ENCODE data around the gene CIDEA. TPM values are rescaled to one million over a fixed set of nuclear protein-coding genes. Genes with fewer than 3 reads are reported as not detected.

Gene CIDEA
- total and polyA plus RNA-seq, 2 experiments from 2014 or later: not detected

DNA sequence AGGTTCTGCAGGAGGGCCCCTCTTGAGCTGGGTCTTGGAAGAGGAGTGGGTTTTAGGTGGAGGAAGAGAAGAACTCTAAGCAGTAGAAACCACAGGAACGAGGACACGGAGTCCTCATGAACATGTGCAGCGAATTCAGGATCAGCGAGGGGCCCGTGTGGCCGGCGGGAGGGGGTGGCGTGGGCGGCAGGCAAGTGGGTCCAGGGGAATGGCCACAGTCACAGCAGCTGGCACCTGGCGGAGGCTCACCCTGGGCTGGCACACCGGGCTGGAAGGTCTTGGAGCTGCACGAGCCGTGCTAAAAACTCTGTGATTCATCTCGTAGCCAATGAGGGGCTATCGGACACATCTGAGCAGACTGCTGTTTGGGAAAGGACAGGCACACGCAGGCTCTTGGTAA lies 18.0 kb upstream of the CIDEA start:
- Histone ChIP-seq H3K9me2 (ENCODE audit: insufficient read depth) (no peaks in the 10 kb centered on the region), H3K4me1 (ENCODE audit: insufficient read depth) (peaks cover 17% of the 10 kb centered on the region), H3K4me3 (no peak overlapping the region), H3K9ac (no peak overlapping the region), H3K9me3 (ENCODE audit: low read depth) (no peaks in the 10 kb centered on the region), H2AFZ (no peak overlapping the region), H3K4me2 (ENCODE audit: unreplicated experiment) (no peak overlapping the region), H3K36me3 (ENCODE audit: low read depth) (no peaks in the 10 kb centered on the region), H4K20me1 (ENCODE audit: insufficient read depth) (no peaks in the 10 kb centered on the region), H3F3A (ENCODE audit: insufficient read depth) (peaks cover 19% of the 10 kb centered on the region; the same call in 1 of the 2 replicates), H3K27ac (no peak overlapping the region), H3K27me3 (replicated peaks; ENCODE audit: insufficient read depth) (no peaks in the 10 kb centered on the region), H3K79me2 (ENCODE audit: insufficient read depth) (no peaks in the 10 kb centered on the region)
- in situ Hi-C loops (cut with MboI): no loop called here
- DNase-seq: no peak
- 78 to 88% methylated on average over 7 to 16 of the region's 16 CpGs for WGBS, 2 experiments (ENCODE audit: low coverage in 1 of 2, low lambda C conversion rate in 2 of 2, missing lambda C conversion rate in 2 of 2)
- no peak for TF ChIP-seq EZH2phosphoT487 (IDR thresholded peaks at IDR 0.05; ENCODE audit: insufficient read depth, low read depth)

DNA sequence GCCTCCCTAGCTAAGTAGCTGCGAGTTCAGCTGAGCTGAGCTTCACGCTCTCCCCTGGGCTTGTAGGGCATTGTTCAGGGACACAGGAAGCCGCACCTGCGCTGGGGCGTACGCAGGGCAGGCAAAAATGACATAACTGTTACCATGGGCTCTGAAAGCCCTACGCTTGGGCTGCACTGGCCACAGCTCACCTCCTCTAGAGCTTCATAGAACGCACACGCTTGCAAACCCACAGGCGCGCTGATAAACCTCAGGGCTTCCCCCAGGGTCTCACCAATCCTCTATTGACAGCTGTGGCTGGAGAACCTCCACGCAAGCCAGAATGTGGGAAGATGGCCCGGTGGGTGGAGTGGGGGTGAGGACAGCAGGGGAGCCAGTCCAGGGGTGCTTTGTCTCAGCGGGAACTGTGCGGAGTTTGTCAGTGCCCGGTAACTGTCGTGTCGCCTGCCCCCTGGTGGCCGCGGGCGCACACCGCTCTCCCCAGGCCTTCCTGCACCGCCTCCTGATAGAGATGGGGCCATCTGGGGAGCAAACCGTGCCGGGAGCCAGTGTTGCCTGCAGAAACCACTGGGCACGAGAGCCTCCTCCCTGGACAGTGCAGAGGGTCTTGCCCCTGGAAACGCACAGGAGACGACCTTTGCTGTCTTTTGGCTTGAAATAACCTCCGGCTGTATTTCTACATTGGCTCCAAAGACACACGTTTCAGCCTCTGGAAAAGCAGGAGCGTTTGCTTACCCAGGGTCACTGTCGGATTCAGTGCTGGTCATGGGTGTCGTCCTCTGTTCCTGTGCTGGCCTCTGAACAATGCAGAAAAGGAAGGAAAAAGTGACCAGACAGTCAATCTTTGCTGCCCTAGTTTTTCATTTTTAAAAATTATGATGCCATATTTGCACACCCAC lies 17.0 kb upstream of the CIDEA start:
- WGBS, 2 experiments (ENCODE audit: low coverage in 1 of 2, low lambda C conversion rate in 2 of 2, missing lambda C conversion rate in 2 of 2): 33 to 34% methylated on average over 33 of the region's 33 CpGs
- DNase-seq: peak; percentile 77
- Histone ChIP-seq H3K79me2 (ENCODE audit: insufficient read depth) (no peaks in the 10 kb centered on the region), H3F3A (ENCODE audit: insufficient read depth) (peaks cover 19% of the 10 kb centered on the region; the same call in 1 of the 2 replicates), H3K9ac (no peak overlapping the region), H3K4me1 (ENCODE audit: insufficient read depth) (peaks cover 17% of the 10 kb centered on the region), H3K9me3 (ENCODE audit: low read depth) (no peaks in the 10 kb centered on the region), H3K9me2 (ENCODE audit: insufficient read depth) (no peaks in the 10 kb centered on the region), H3K36me3 (ENCODE audit: low read depth) (no peaks in the 10 kb centered on the region), H3K27me3 (replicated peaks; ENCODE audit: insufficient read depth) (no peaks in the 10 kb centered on the region), H3K4me3 (no peak overlapping the region), H2AFZ (no peak overlapping the region), H3K27ac (no peak overlapping the region), H4K20me1 (ENCODE audit: insufficient read depth) (no peaks in the 10 kb centered on the region), H3K4me2 (ENCODE audit: unreplicated experiment) (no peak overlapping the region)
- in situ Hi-C loops (cut with MboI): no loop called here
- TF ChIP-seq EZH2 (IDR thresholded peaks at IDR 0.05; ENCODE audit: insufficient read depth, poor library complexity, severe bottlenecking): no peak

DNA sequence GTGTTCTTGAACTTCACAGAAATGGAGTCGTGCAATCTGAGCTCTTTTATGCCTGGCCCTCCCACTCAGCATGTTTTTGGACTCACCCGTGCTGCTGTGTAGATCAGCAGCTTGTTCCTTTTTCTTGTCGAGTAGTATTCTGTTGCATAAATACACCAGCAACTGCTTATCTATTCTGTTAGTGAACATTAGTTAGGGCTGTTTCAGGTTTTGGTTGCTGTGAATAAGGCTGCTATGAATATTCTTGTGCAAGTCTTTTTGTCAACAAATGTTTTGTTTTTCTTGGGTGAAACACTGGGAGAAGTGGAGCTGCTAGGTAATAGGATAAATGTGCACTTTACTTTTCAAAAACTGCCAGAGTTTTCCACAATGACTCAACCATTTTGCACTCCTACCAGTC lies 15.3 kb upstream of the CIDEA start:
- whole genome bisulfite sequencing, 2 experiments (ENCODE audit: low coverage in 1 of 2, low lambda C conversion rate in 2 of 2, missing lambda C conversion rate in 2 of 2): 20 to 24% methylated on average over 3 of the region's 3 CpGs
- H3K36me3 ChIP-seq (ENCODE audit: low read depth): no peaks in the 10 kb centered on the region
- H4K20me1 ChIP-seq (ENCODE audit: insufficient read depth): no peaks in the 10 kb centered on the region
- DNase-seq: peak; percentile 56
- no peak overlapping the region for H3K9ac ChIP-seq
- H3K4me1 ChIP-seq (ENCODE audit: insufficient read depth): peaks cover 17% of the 10 kb centered on the region
- in situ Hi-C loops (cut with MboI): no loop called here
- no peaks in the 10 kb centered on the region for H3K9me3 ChIP-seq (ENCODE audit: low read depth)
- TF ChIP-seq EZH2phosphoT487 (IDR thresholded peaks at IDR 0.05; ENCODE audit: insufficient read depth, low read depth): no peak
- no peak for TF ChIP-seq EZH2 (IDR thresholded peaks at IDR 0.05; ENCODE audit: insufficient read depth, poor library complexity, severe bottlenecking)
- H3K4me3 ChIP-seq: no peak overlapping the region
- H3K79me2 ChIP-seq (ENCODE audit: insufficient read depth): no peaks in the 10 kb centered on the region
- H3K27me3 ChIP-seq (replicated peaks; ENCODE audit: insufficient read depth): no peaks in the 10 kb centered on the region
- peak overlapping the region; percentile 53 for H2AFZ ChIP-seq
- peaks cover 19% of the 10 kb centered on the region; the same call in 1 of the 2 replicates for H3F3A ChIP-seq (ENCODE audit: insufficient read depth)
- peak overlapping the region; percentile 24 for H3K4me2 ChIP-seq (ENCODE audit: unreplicated experiment)
- no peaks in the 10 kb centered on the region for H3K9me2 ChIP-seq (ENCODE audit: insufficient read depth)
- no peak overlapping the region for H3K27ac ChIP-seq

GRCh38 chr18:12239431-12239830 lies 14.7 kb upstream of the CIDEA start:
- H3K9me2 ChIP-seq (ENCODE audit: insufficient read depth): no peaks in the 10 kb centered on the region
- H2AFZ ChIP-seq: no peak overlapping the region
- in situ Hi-C loops (cut with MboI): no loop called here
- H3K79me2 ChIP-seq (ENCODE audit: insufficient read depth): no peaks in the 10 kb centered on the region
- H3K4me2 ChIP-seq (ENCODE audit: unreplicated experiment): no peak overlapping the region
- peak; percentile 54 for DNase-seq
- 0 out of 2 replicates have a peak overlapping the region, but pooled peaks have one; percentile 9 for H3K27ac ChIP-seq
- no peak overlapping the region for H3K9ac ChIP-seq
- H3F3A ChIP-seq (ENCODE audit: insufficient read depth): peaks cover 19% of the 10 kb centered on the region; the same call in 1 of the 2 replicates
- H4K20me1 ChIP-seq (ENCODE audit: insufficient read depth): no peaks in the 10 kb centered on the region
- no peaks in the 10 kb centered on the region for H3K9me3 ChIP-seq (ENCODE audit: low read depth)
- H3K27me3 ChIP-seq (replicated peaks; ENCODE audit: insufficient read depth): peaks cover 4% of the 10 kb centered on the region
- no peaks in the 10 kb centered on the region for H3K36me3 ChIP-seq (ENCODE audit: low read depth)
- H3K4me3 ChIP-seq: no peak overlapping the region
- no peak for TF ChIP-seq EZH2 (IDR thresholded peaks at IDR 0.05; ENCODE audit: insufficient read depth, poor library complexity, severe bottlenecking)
- no peak for TF ChIP-seq EZH2phosphoT487 (IDR thresholded peaks at IDR 0.05; ENCODE audit: insufficient read depth, low read depth)
- H3K4me1 ChIP-seq (ENCODE audit: insufficient read depth): peaks cover 17% of the 10 kb centered on the region
- 62 to 63% methylated on average over 6 of the region's 6 CpGs for WGBS, 2 experiments (ENCODE audit: low coverage in 1 of 2, low lambda C conversion rate in 2 of 2, missing lambda C conversion rate in 2 of 2)

Measured in GM23248 (cell line).